NT2/D1 (cell line): ENCODE measurements around the gene OPRD1.

Experiments used
- SUZ12 ChIP-seq: IDR thresholded peaks from 2 replicates; pipeline ENCODE4 v1.6.1; 2011; ENCODE audit not compliant: insufficient read length, insufficient read depth; ENCODE audit errors: extremely low read depth
- ZNF274 ChIP-seq: IDR thresholded peaks from 2 replicates; pipeline ENCODE4 v1.6.1; 2011; ENCODE audit warnings: mild to moderate bottlenecking, low read depth, low read length

DNA sequence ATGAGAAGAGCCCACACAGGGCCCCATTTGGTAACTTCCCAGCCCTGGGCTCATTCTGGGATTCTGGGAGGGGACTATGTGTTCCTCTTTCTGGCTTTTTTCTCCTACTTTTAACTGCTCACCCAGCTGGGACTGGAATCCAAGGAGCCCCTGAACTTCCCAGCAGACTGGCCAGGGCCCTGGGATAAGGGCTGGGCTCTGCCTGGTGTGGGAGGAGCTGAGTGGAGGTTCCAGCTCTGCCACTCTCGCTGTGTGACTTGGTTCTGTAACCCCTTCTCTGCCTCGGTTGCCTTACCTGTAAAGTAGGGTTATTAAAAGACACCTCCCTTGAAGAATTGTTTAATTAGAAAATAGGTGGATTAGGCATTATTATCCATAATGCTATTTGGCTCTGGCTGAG lies 82.8 kb downstream of the OPRD1 start:
- no peak for TF ChIP-seq ZNF274
- TF ChIP-seq SUZ12: no peak
